H9 (cell line): ENCODE results near the gene LRRC61. TPM values are rescaled to one million over a fixed set of nuclear protein-coding genes. Genes with fewer than 3 reads are reported as not detected.

Source experiments
- DNase-seq: peaks from one replicate; pipeline ENCODE4 v3.0.0-alpha.2; 2017
- H2AFZ ChIP-seq: one replicate; pipeline ENCODE4 v1.6.1; 2013; ENCODE audit warnings: mild to moderate bottlenecking, low read length, control low read depth, moderate library complexity
- H2AK5ac ChIP-seq: 2 replicates; pipeline ENCODE4 v1.6.1; 2013; ENCODE audit warnings: low read length, control low read depth, mixed read lengths; ENCODE audit not compliant: insufficient read length
- H2BK120ac ChIP-seq: one replicate; pipeline ENCODE4 v1.6.1; 2013; ENCODE audit warnings: low read depth, mild to moderate bottlenecking, low read length, control low read depth, inconsistent platforms; ENCODE audit not compliant: poor library complexity, severe bottlenecking
- H2BK12ac ChIP-seq: 2 replicates; pipeline ENCODE4 v1.6.1; 2013; ENCODE audit warnings: low read length, control low read depth, mixed read lengths, low read depth; ENCODE audit not compliant: insufficient read length
- H2BK15ac ChIP-seq: 2 replicates; pipeline ENCODE4 v1.6.1; 2013; ENCODE audit warnings: low read depth, low read length, control low read depth
- H2BK20ac ChIP-seq: one replicate; pipeline ENCODE4 v1.6.1; 2013; ENCODE audit warnings: low read depth, mild to moderate bottlenecking, low read length, control low read depth, inconsistent platforms; ENCODE audit not compliant: poor library complexity, severe bottlenecking
- H2BK5ac ChIP-seq: 2 replicates; pipeline ENCODE4 v1.6.1; 2013; ENCODE audit warnings: low read length, control low read depth, mixed read lengths; ENCODE audit not compliant: insufficient read length
- H3K14ac ChIP-seq: 2 replicates; pipeline ENCODE4 v1.6.1; 2013; ENCODE audit warnings: low read length, control low read depth; ENCODE audit not compliant: insufficient read depth
- H3K18ac ChIP-seq: 2 replicates; pipeline ENCODE4 v1.6.1; 2013; ENCODE audit warnings: low read depth, mild to moderate bottlenecking, mixed read lengths, low read length, control low read depth; ENCODE audit not compliant: insufficient read length
- H3K23ac ChIP-seq: 2 replicates; pipeline ENCODE4 v1.6.1; 2013; ENCODE audit warnings: low read length, control low read depth, mixed read lengths, low read depth; ENCODE audit not compliant: insufficient read length
- H3K23me2 ChIP-seq: 2 replicates; pipeline ENCODE4 v1.6.1; 2013; ENCODE audit warnings: low read depth, mild to moderate bottlenecking, mixed read lengths, low read length, control low read depth; ENCODE audit not compliant: insufficient read length, poor library complexity, severe bottlenecking
- H3K27ac ChIP-seq: 2 replicates; pipeline ENCODE4 v1.5.1; 2013; ENCODE audit warnings: low read length, control low read depth, mixed read lengths, low read depth; ENCODE audit not compliant: insufficient read length
- H3K27me3 ChIP-seq: 2 replicates; pipeline ENCODE4 v1.6.1; 2013; ENCODE audit warnings: low read length, control low read depth, inconsistent platforms; ENCODE audit not compliant: insufficient read depth
- H3K4ac ChIP-seq: 2 replicates; pipeline ENCODE4 v1.6.1; 2013; ENCODE audit warnings: low read depth, mild to moderate bottlenecking, control low read depth, inconsistent platforms, low read length, moderate library complexity
- H3K4me1 ChIP-seq: 2 replicates; pipeline ENCODE4 v1.6.1; 2013; ENCODE audit warnings: low read length, control low read depth, inconsistent platforms; ENCODE audit not compliant: insufficient read depth
- H3K4me2 ChIP-seq: 2 replicates; pipeline ENCODE4 v1.6.1; 2013; ENCODE audit warnings: low read length, control low read depth, mixed read lengths; ENCODE audit not compliant: insufficient read length, insufficient read depth
- H3K56ac ChIP-seq: 2 replicates; pipeline ENCODE4 v1.6.1; 2013; ENCODE audit warnings: low read depth, mild to moderate bottlenecking, mixed read lengths, low read length, control low read depth; ENCODE audit not compliant: insufficient read length
- H3K79me1 ChIP-seq: 2 replicates; pipeline ENCODE4 v1.6.1; 2013; ENCODE audit warnings: low read depth, mild to moderate bottlenecking, moderate library complexity, low read length, control low read depth, inconsistent platforms; ENCODE audit not compliant: insufficient read depth, poor library complexity, severe bottlenecking
- H3K79me2 ChIP-seq: 2 replicates; pipeline ENCODE4 v1.6.1; 2013; ENCODE audit warnings: low read length, control low read depth, inconsistent platforms; ENCODE audit not compliant: insufficient read depth
- H3K9ac ChIP-seq: 2 replicates; pipeline ENCODE4 v1.6.1; 2013; ENCODE audit warnings: low read length, control low read depth, mixed read lengths; ENCODE audit not compliant: insufficient read length; ENCODE audit errors: extremely low read depth
- H3K9me3 ChIP-seq: one replicate; pipeline ENCODE4 v1.6.1; 2013; ENCODE audit warnings: low read depth, low read length, inconsistent platforms; ENCODE audit not compliant: control insufficient read depth
- H3T11ph ChIP-seq: one replicate; pipeline ENCODE4 v1.6.1; 2013; ENCODE audit warnings: mild to moderate bottlenecking, low read length, control low read depth, inconsistent platforms
- H4K20me1 ChIP-seq: one replicate; pipeline ENCODE4 v1.6.1; 2013; ENCODE audit not compliant: control insufficient read depth, insufficient read length, insufficient read depth
- H4K5ac ChIP-seq: 2 replicates; pipeline ENCODE4 v1.6.1; 2013; ENCODE audit warnings: low read depth, mild to moderate bottlenecking, mixed read lengths, low read length, control low read depth; ENCODE audit not compliant: insufficient read length
- H4K8ac ChIP-seq: replicated peaks from 2 replicates; pipeline ENCODE4 v1.6.1; 2013; ENCODE audit warnings: low read length, control low read depth, mixed read lengths, low read depth; ENCODE audit not compliant: insufficient read length
- H4K91ac ChIP-seq: 2 replicates; pipeline ENCODE4 v1.6.1; 2013; ENCODE audit warnings: low read depth, mild to moderate bottlenecking, moderate library complexity, mixed read lengths, low read length, control low read depth; ENCODE audit not compliant: insufficient read length
- H3K27ac Mint-ChIP-seq, 3 experiments: 2 replicates in 2 of 3; 3 replicates in 1 of 3; pipeline ENCODE4 v1.8.0; 2020 to 2021; ENCODE audit warnings: mixed read lengths in 3 of 3, mild to moderate bottlenecking in 1 of 3, moderate library complexity in 1 of 3
- H3K27me3 Mint-ChIP-seq: 2 replicates; pipeline ENCODE4 v1.8.0; 2021; ENCODE audit warnings: low read depth, mild to moderate bottlenecking, moderate library complexity, mixed read lengths
- H3K36me3 Mint-ChIP-seq, 3 experiments: 2 replicates in 2 of 3; 3 replicates in 1 of 3; pipeline ENCODE4 v1.8.0; 2020 to 2021; ENCODE audit warnings: low read depth in 3 of 3, mixed read lengths in 3 of 3; ENCODE audit not compliant: insufficient read depth in 1 of 3
- H3K4me1 Mint-ChIP-seq, 2 experiments: 2 replicates each; pipeline ENCODE4 v1.8.0; 2020; ENCODE audit warnings: mixed read lengths in 2 of 2
- H3K4me3 Mint-ChIP-seq, 2 experiments: 2 replicates in 1 of 2; 3 replicates in 1 of 2; pipeline ENCODE4 v1.8.0; 2020 to 2021; ENCODE audit warnings: mild to moderate bottlenecking in 2 of 2, mixed read lengths in 2 of 2, moderate library complexity in 1 of 2
- H3K9me3 Mint-ChIP-seq, 2 experiments: 2 replicates in 1 of 2; 3 replicates in 1 of 2; pipeline ENCODE4 v1.8.0; 2020; ENCODE audit warnings: mild to moderate bottlenecking in 2 of 2, mixed read lengths in 2 of 2, moderate library complexity in 1 of 2
- WGBS: extraction: QIAGEN DNeasy Blood & Tissue Kit; methylation state at CpG from one replicate; pipeline ENCODE4 v1.1.7; 2013; ENCODE audit warnings: missing lambda C conversion rate, low lambda C conversion rate, mixed read lengths; ENCODE audit not compliant: insufficient read length; ENCODE audit errors: extremely low coverage; 5-methylcytosine and 5-hydroxymethylcytosine counted together
- total RNA-seq: library from RNA; stranded (reverse); gene quantifications from 2 replicates; pipeline ENCODE4 v1.2.1, GENCODE V29; 2021
- TF ChIP-seq, protein P1 (sequence below): fragments of 200-600 bp; sonication (generic); conservative IDR thresholded peaks from 3 replicates; pipeline ENCODE4 v1.8.0; 2021; ENCODE audit warnings: antibody characterized with exemption, mild to moderate bottlenecking

Gene LRRC61
- total RNA-seq, 1 experiment from 2014 or later: 24.4 TPM

DNA sequence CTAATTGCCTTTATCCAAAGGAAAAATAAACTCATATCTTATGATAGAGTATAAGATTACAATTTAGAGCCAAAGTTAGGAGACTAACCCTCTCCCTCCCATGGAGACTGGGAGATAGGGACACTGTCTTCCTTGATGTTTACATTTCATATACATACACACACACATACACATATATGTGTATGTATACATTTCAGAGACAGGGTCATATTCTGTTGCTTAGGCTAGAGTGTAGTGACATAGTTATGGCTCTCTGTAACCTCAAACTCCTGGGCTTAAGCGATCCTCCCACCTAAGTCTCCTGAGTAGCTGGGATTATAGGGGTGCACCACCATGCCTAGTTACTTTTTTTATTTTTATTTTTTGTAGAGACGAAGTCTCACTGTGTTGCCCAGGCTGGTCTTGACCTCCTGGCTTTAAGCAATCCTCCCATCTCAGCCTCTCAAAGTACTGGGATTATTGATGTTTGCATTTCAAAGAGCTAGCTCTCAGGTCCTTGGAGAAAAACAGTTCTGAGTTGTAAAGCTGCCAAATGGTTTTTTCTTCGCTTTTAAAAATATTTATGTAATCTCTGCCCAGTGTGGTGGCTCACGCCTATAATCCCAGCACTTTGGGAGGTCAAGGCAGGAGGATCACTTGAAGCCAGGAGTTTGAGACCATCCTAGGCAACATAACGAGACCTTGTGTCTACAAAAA, 37.4 kb downstream of the LRRC61 start:
- H3K4me1 ChIP-seq: 0 out of 2 replicates have a peak, but pooled peaks cover 3% of the 10 kb centered on the region
- no peak overlapping the region for H3K56ac ChIP-seq
- H2BK120ac ChIP-seq: no peak overlapping the region
- H4K8ac ChIP-seq: no peak overlapping the region
- H3K4ac ChIP-seq: no peak overlapping the region
- no peaks in the 10 kb centered on the region for H3K79me2 ChIP-seq
- no CpG with 5 or more reads among the region's 5 CpGs for WGBS
- no peak overlapping the region for H3K4me2 ChIP-seq
- H3K27me3 ChIP-seq: no peaks in the 10 kb centered on the region
- no peak overlapping the region for H3K23ac ChIP-seq
- H3K27ac Mint-ChIP-seq: no peak overlapping the region; a peak in 1 of 7 replicates
- H3K4me1 Mint-ChIP-seq: peaks cover 33 to 45% of the 10 kb centered on the region in 2 experiments
- H3K27ac ChIP-seq: no peak overlapping the region
- TF ChIP-seq, protein P1, sequence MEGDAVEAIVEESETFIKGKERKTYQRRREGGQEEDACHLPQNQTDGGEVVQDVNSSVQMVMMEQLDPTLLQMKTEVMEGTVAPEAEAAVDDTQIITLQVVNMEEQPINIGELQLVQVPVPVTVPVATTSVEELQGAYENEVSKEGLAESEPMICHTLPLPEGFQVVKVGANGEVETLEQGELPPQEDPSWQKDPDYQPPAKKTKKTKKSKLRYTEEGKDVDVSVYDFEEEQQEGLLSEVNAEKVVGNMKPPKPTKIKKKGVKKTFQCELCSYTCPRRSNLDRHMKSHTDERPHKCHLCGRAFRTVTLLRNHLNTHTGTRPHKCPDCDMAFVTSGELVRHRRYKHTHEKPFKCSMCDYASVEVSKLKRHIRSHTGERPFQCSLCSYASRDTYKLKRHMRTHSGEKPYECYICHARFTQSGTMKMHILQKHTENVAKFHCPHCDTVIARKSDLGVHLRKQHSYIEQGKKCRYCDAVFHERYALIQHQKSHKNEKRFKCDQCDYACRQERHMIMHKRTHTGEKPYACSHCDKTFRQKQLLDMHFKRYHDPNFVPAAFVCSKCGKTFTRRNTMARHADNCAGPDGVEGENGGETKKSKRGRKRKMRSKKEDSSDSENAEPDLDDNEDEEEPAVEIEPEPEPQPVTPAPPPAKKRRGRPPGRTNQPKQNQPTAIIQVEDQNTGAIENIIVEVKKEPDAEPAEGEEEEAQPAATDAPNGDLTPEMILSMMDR: no peak
- no peak overlapping the region; a peak in 1 of 5 replicates for H3K4me3 Mint-ChIP-seq
- H4K20me1 ChIP-seq: no peaks in the 10 kb centered on the region
- no peak overlapping the region for H3K18ac ChIP-seq
- H3K14ac ChIP-seq: no peak overlapping the region
- H3K36me3 Mint-ChIP-seq: peaks cover 0 to 4% (median 0%) of the 10 kb centered on the region in 3 experiments; a peak in 1 of 7 replicates
- H3K79me1 ChIP-seq: no peaks in the 10 kb centered on the region
- no peak for DNase-seq
- H2AK5ac ChIP-seq: no peak overlapping the region
- peaks cover 4 to 7% of the 10 kb centered on the region in 2 experiments; a peak in 3 of 5 replicates for H3K9me3 Mint-ChIP-seq
- no peak overlapping the region for H2BK12ac ChIP-seq
- no peak overlapping the region for H2BK5ac ChIP-seq
- H4K91ac ChIP-seq: no peak overlapping the region
- no peak overlapping the region for H2BK20ac ChIP-seq
- H3K9me3 ChIP-seq: no peaks in the 10 kb centered on the region
- H2BK15ac ChIP-seq: no peak overlapping the region
- H3T11ph ChIP-seq: no peak overlapping the region
- H3K23me2 ChIP-seq: no peaks in the 10 kb centered on the region
- H4K5ac ChIP-seq: no peak overlapping the region
- H2AFZ ChIP-seq: no peak overlapping the region
- peaks cover 1% of the 10 kb centered on the region for H3K27me3 Mint-ChIP-seq
- no peak overlapping the region for H3K9ac ChIP-seq
